Measurements from ENCODE around the gene ZNF780A.
"Not testable (repeated sequence)": the region's sequence is repeated elsewhere in the genome, so short reads cannot be mapped to it uniquely, and the experiment has no call there.

ZNF780A gene

GRCh38 chr19:40090241-40091204, at the start of gene ZNF780A:
TSS of gene ZNF780A (minus strand) at chr19:40090943. CDS start at chr19:40084753, 6,190 bp downstream.
- peak; percentile 81 for DNase-seq

DNA sequence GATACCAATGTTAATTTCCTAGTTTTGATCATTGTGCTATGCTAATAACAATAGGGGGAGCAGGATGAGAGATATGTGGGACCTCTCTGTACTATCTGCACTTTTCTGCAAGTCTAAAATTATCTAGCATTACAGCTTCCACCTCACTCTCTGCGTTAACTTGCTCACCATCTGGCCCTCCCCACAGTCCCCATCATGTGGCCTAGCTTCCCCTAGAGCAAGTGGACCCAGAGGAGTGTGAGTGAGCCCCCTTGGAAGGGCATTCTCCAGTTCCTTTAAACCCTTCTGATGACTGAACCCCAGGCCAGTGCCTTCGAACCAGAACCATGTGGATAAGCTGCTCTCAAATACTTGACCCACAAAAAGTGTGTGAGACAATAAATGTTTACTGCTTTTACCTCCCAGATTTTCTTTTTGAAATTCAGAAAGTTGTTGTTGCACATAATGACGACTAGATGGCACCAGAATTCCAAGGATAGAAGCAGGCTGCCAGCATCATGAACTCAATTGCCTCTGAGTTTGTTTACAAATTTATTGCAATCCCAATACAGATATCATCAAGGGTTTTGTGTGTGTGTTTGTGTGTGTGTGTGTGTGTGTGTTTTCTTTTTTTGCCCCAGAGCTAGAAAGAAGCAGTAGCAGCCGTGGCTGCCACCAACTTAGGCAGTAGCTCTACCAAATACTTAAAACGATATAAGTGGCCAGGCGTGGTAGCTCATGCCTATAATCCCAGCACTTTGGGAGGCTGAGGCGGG, 49.0 kb upstream of the ZNF780A start:
- DNase-seq: peak; percentile 53

DNA sequence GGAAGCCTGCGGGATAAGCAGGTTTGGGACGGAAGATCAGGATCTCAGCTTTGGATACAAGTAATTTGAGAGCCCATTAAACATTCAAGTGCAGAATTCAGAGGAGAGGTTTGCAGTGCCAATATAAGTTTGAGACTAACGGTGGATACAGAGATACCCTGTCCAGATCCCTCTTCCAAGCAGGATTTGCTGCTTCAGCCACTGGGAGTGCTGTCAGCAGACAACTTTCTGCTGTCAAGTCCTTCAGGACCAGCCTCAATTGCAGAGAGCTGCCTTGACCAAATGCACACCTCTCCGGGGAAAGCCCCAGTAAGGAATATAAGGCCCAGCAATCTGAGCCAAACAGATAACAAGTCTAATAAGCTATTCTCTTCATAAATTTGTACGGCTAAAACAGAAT, 46.1 kb upstream of the ZNF780A start:
- DNase-seq: no peak

GRCh38 chr19:40134866-40135265, 44.1 kb upstream of the ZNF780A start:
- no peak for DNase-seq

- DNase-seq: no peak
Measured at GRCh38 chr19:40133491-40133890, 42.7 kb upstream of the ZNF780A start.

GRCh38 chr19:40130013-40130412, 39.3 kb upstream of the ZNF780A start:
- DNase-seq: no peak

DNA sequence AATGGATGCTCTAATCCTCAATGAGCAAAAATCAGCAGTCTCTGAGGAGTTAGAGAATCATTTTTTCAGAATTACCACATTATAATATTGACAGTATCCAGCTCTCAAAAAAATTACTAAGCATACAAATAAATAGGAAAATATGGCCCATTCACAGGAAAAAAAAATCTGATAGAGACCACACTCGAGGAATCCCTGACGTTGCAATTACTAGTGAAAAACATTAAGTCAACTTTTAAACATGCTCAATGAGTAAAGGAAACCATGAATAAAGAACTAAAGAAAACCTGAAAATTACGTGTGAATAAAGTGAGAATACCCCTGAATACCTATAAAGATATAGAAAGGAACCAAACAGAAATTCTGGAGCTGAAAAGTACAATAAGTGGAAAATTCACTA, 38.7 kb upstream of the ZNF780A start:
- no peak for DNase-seq

DNA sequence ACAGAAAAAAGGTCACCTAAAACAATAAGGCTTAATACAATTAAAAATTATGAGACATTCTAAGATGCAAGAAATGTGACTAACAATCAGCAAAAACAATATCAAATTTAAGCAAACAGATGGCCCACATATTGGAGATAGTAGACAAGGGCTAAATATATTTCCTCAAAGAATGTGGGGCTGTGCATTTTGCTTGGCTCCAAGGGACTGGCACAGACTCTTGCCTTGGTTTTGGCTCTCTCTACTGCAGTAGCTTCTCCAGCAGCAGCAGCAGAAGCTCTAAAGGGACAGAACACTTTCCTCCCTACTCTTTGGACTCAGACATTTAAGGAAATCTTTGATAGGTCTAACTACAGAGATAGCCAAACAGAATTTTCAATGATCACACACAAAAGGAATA, 38.2 kb upstream of the ZNF780A start:
- no peak for DNase-seq

DNA sequence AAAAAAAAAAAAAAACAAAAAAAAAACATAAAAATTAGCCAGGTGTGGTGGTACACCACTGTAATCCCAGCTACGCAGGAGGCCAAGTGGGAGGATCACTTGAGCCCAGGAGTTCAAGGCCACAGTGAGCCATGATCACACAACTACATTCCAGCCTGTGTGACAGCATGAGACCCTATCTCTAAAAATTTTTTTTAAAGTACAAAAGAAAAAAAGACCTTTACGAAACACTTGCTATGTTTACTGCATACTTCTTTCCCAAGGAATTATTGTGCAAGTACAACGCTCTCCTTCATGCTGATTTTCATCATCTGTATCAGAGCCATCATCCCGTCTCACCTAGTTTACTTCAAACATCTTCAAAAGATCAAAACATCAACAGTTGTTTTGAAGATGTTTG, 28.6 kb upstream of the ZNF780A start:
- DNase-seq: no peak

- DNase-seq: not testable (repeated sequence)
Measured at GRCh38 chr19:40118638-40119037, 27.9 kb upstream of the ZNF780A start.

- DNase-seq: no peak
Measured at GRCh38 chr19:40116075-40116474, 25.3 kb upstream of the ZNF780A start.

- not testable (repeated sequence) for DNase-seq
Measured at GRCh38 chr19:40114119-40114518, 23.4 kb upstream of the ZNF780A start.

- peak; percentile 22 for DNase-seq
Measured at GRCh38 chr19:40112271-40112670, 21.5 kb upstream of the ZNF780A start.

DNA sequence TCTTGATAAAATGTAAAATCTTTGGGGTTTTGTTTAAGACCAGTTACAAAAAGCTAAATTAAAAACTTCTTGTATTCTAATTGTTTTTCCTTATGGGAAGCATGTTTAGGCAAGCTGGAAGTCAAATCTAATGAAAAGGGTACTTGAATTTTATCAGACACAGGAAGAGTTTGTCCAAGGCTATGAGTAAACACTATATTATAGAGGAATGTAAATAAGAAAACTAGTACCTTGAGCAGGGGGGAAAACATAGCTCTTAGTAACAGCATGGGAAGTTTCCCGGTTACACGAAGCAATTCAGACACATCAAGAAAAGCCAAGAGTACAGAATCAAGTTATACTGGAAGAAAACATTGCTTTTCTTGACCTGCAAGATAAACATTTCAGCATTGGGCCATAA, 19.8 kb upstream of the ZNF780A start:
- DNase-seq: no peak

GRCh38 chr19:40104754-40105153, 14.0 kb upstream of the ZNF780A start:
- DNase-seq: no peak

GRCh38 chr19:40103600-40103999, 12.9 kb upstream of the ZNF780A start:
- no peak for DNase-seq

GRCh38 chr19:40101813-40102212, 11.1 kb upstream of the ZNF780A start:
- DNase-seq: no peak

DNA sequence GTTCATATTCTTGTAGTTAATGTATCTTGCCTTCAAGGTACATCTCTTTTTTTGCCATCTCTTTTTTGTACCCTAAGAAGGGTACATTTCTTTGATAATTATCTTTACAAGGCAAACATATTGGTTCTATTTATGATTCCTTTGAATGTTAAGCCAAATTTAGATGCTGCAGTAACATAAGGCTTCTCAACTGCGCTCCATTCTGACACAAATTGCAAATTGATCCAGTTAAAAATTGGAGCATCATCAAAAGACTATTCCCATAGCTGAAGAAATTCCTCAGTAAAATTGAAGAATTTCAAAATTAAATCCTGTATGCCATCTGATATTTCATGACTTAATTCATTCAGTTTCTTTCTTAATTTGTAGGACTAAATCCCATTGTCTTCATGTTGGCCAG, 2.7 kb upstream of the ZNF780A start:
- no peak for DNase-seq

DNA sequence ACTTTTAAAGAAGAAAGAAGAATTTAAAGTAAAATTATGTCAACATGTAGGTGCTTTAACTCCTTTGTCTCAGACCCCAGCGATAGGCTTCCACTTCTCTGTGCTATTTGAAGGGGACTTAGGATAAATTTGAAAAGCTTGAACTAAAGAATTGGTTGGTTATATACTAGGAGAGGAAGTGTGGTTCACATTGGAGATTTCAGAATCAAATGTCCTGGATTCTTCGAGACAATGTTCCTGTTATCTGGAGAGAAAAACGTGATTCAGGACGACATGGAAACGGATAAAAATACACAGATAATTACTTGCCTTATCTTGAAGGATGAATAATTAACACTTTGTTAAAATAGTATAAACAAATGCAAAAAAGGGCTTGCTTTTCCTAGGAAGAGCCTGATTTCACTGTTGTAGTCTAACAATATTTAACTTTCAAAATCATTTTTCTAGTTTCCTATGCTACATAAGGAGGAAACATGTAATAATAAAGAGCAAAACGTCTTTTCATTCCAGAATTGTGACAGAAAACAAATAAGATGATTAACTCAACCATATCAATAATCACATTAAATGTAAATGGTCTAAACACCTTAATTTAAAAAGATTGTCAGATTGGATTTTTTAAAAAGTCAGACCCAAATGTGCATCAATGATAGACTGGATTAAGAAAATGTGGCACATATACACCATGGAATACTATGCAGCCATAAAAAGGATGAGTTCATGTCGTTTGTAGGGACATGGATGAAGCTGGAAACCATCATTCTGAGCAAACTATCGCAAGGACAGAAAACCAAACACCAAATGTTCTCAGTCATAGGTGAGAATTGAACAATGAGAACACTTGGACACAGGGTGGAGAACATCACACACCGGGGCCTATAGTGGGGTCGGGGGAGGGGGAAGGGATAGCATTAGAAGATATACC, 724 bp upstream of the ZNF780A start:
- no peak for DNase-seq

GRCh38 chr19:40089462-40089861, 1.3 kb downstream of the ZNF780A start:
- DNase-seq: no peak

GRCh38 chr19:40088299-40089047, 2.3 kb downstream of the ZNF780A start:
- DNase-seq: no peak

DNA sequence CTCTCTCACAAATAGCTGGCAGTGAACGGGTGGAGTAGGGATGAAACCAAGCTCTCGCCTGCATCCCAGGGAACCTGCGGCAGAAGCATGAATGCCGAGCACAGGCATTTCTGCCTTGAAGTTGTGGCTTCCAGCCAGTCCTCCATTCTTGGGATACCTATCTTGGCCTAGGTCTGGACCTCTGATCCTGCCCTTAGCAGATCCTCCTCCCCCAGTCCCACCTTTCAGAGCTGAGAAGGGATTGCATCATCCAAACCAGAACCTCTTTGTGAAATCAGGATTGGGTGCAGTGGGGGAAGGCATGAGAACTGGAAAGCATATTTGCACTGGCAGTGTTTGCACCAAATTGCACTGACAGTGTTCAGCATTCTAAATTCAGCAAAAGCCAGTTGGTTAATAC, 5.8 kb downstream of the ZNF780A start:
- no peak for DNase-seq
